GM12878 (cell line): ENCODE results near the gene CNNM3. TPM values are rescaled to one million over a fixed set of nuclear protein-coding genes. Genes with fewer than 3 reads are reported as not detected.

ENCODE experiments used
- ATAC-seq: fragments of 200-7000 bp; cut with Tn5 transposase; 3 replicates; pipeline ENCODE4 v1.9.1; 2020; ENCODE audit warnings: mild to moderate bottlenecking, moderate library complexity
- BruUV-seq: library from RNA; stranded (reverse); fragments of 400-500 nt; replicated peaks from 2 replicates; lab custom pipeline; 2021; lab: Mats Ljungman, UMichigan
- CTCF ChIA-PET: fragments of 300-600 bp; sonication (Branson Sonifier 250); formaldehyde crosslinking; extraction: SDS; loops from one replicate; lab custom pipeline; 2021; ENCODE audit warnings: inconsistent platforms; lab: Yijun Ruan, JAX
- POLR2A ChIA-PET: fragments of 350-600 bp; formaldehyde crosslinking; extraction: SDS; loops from one replicate; lab custom pipeline; 2021; ENCODE audit warnings: inconsistent platforms; lab: Charles Lee
- RAD21 ChIA-PET: fragments of 300-600 bp; sonication (Branson Sonifier 250); formaldehyde crosslinking; loops from one replicate; lab custom pipeline; 2023; ENCODE audit warnings: antibody characterized with exemption; ENCODE audit not compliant: unreplicated experiment; lab: Charles Lee
- SMC1A ChIA-PET: fragments of 300-600 bp; sonication (Branson Sonifier 250); formaldehyde crosslinking; loops from one replicate; lab custom pipeline; 2023; ENCODE audit not compliant: unreplicated experiment, uncharacterized antibody; lab: Charles Lee
- DNase-seq: peaks from one replicate; pipeline ENCODE4 v3.0.0-alpha.2; 2011; ENCODE audit warnings: low read depth, low spot score
- FAIRE-seq: peaks from 3 replicates; lab custom pipeline; 2011; peaks lifted over from hg19 to GRCh38; lab: Jason Lieb, UNC
- H2AFZ ChIP-seq: 2 replicates; pipeline ENCODE4 v1.6.0; 2011; ENCODE audit warnings: low read depth, low read length, control low read depth; ENCODE audit not compliant: control insufficient read depth
- H3K27ac ChIP-seq: 2 replicates; pipeline ENCODE4 v1.5.1; 2011; ENCODE audit warnings: control low read depth; ENCODE audit not compliant: control insufficient read depth, insufficient read depth
- H3K27me3 ChIP-seq, 2 experiments: replicated peaks in 1 of 2; 2 replicates each; pipeline versions ENCODE4 v1.6.0 to v1.6.1; 2011; ENCODE audit warnings: low read length in 1 of 2; ENCODE audit not compliant: control insufficient read depth in 2 of 2, insufficient read depth in 2 of 2
- H3K36me3 ChIP-seq, 2 experiments: 2 replicates each; pipeline ENCODE4 v1.5.1; 2011; ENCODE audit warnings: low read length in 1 of 2; ENCODE audit not compliant: control insufficient read depth in 2 of 2, insufficient read depth in 2 of 2
- H3K4me1 ChIP-seq: 2 replicates; pipeline ENCODE4 v1.6.1; 2011; ENCODE audit warnings: mild to moderate bottlenecking, low read length, moderate library complexity, mixed read lengths; ENCODE audit not compliant: control insufficient read depth, insufficient read depth
- H3K4me2 ChIP-seq: 2 replicates; pipeline ENCODE4 v1.6.0; 2011; ENCODE audit warnings: control low read depth; ENCODE audit not compliant: control insufficient read depth, insufficient read depth
- H3K4me3 ChIP-seq: fragments of 200-600 bp; sonication (generic); 2 replicates; pipeline ENCODE4 v1.5.1; 2016
- H3K79me2 ChIP-seq: 2 replicates; pipeline ENCODE4 v1.6.0; 2011; ENCODE audit warnings: low read length; ENCODE audit not compliant: control insufficient read depth, insufficient read depth
- H3K9ac ChIP-seq: 2 replicates; pipeline ENCODE4 v1.8.0; 2011; ENCODE audit warnings: low read length, control low read depth, mixed read lengths; ENCODE audit not compliant: control insufficient read depth, insufficient read depth
- H3K9me3 ChIP-seq: replicated peaks from 3 replicates; pipeline ENCODE4 v1.5.1; 2011; ENCODE audit warnings: mild to moderate bottlenecking, low read length; ENCODE audit not compliant: control insufficient read depth, insufficient read depth
- H4K20me1 ChIP-seq: 2 replicates; pipeline ENCODE4 v1.6.0; 2011; ENCODE audit not compliant: control insufficient read depth, insufficient read depth
- CBFB ChIP-seq: IDR thresholded peaks from 2 replicates; pipeline ENCODE4 v1.6.1; 2016; ENCODE audit warnings: antibody characterized with exemption, low read depth
- CEBPB ChIP-seq, 2 experiments: fragments of 150-350 bp in 1 of 2; IDR thresholded peaks; 2 replicates each; pipeline ENCODE4 v1.6.1; 2012 to 2014; ENCODE audit warnings: low read depth in 2 of 2, low read length in 2 of 2, borderline replicate concordance in 1 of 2, inconsistent platforms in 1 of 2
- KAT2A ChIP-seq: conservative IDR thresholded peaks from 2 replicates; pipeline ENCODE4 v1.6.1; 2011; ENCODE audit warnings: low read depth, low read length; ENCODE audit not compliant: control insufficient read depth
- MEF2B ChIP-seq: fragments of 450-650 bp; IDR thresholded peaks from 2 replicates; pipeline ENCODE4 v1.6.1; 2018; ENCODE audit warnings: mild to moderate bottlenecking, moderate library complexity; ENCODE audit not compliant: partially characterized antibody, poor library complexity, severe bottlenecking
- PAX5 ChIP-seq: IDR thresholded peaks from 2 replicates; pipeline ENCODE4 v1.6.1; 2011; ENCODE audit warnings: low read depth, low read length, borderline replicate concordance
- RCOR1 ChIP-seq: conservative IDR thresholded peaks from 2 replicates; pipeline ENCODE4 v1.6.1; 2012; ENCODE audit warnings: low read depth, low read length, improper control_type of control experiment
- SIN3A ChIP-seq: IDR thresholded peaks from 2 replicates; pipeline ENCODE4 v1.6.1; 2012; ENCODE audit warnings: low read depth, low read length, improper control_type of control experiment
- SMC3 ChIP-seq: IDR thresholded peaks from 2 replicates; pipeline ENCODE4 v1.6.1; 2011; ENCODE audit warnings: low read length, improper control_type of control experiment, borderline replicate concordance
- SP1 ChIP-seq: IDR thresholded peaks from one replicate; pipeline ENCODE4 v1.6.1; 2011; ENCODE audit warnings: low read depth, low read length
- SPI1 ChIP-seq: IDR thresholded peaks from 2 replicates; pipeline ENCODE4 v1.6.1; 2011; ENCODE audit warnings: low read depth, mild to moderate bottlenecking, low read length, moderate library complexity, borderline replicate concordance; ENCODE audit not compliant: insufficient read depth
- SRF ChIP-seq, 2 experiments: IDR thresholded peaks; 2 replicates each; pipeline ENCODE4 v1.6.1; 2011; ENCODE audit warnings: low read depth in 2 of 2, low read length in 2 of 2, mild to moderate bottlenecking in 1 of 2, moderate library complexity in 1 of 2
- TBL1XR1 ChIP-seq: IDR thresholded peaks from 2 replicates; pipeline ENCODE4 v1.6.1; 2012; ENCODE audit warnings: low read depth, low read length, improper control_type of control experiment
- ZSCAN29 ChIP-seq: fragments of 450-650 bp; IDR thresholded peaks from 2 replicates; pipeline ENCODE4 v1.6.1; 2017; ENCODE audit warnings: mild to moderate bottlenecking, moderate library complexity
- WGBS: methylation state at CpG from one replicate; pipeline ENCODE4 v1.1.6; 2016; ENCODE audit warnings: low lambda C conversion rate; ENCODE audit not compliant: insufficient replicate concordance, insufficient coverage; ENCODE audit errors: missing lambda C conversion rate; 5-methylcytosine and 5-hydroxymethylcytosine counted together
- in situ Hi-C: fragments of 300-500 bp; cut with MboI; formaldehyde crosslinking; loops from 9 replicates; pipeline ENCODE4 v1.14.3; 2018; ENCODE audit warnings: mixed read lengths
- intact Hi-C: fragments of 100-400 bp; cut with micrococcal nuclease; formaldehyde crosslinking; loops from one replicate; pipeline ENCODE4 v1.14.2; 2022; ENCODE audit not compliant: unreplicated experiment
- polyA plus RNA-seq, 11 experiments: library from polyadenylated mRNA; depleted of rRNA in 4 of 11; unstranded in 6 of 11; stranded (reverse) in 5 of 11; fragments of >200 nt; fragmentation: Nextera tagmentation in 4 of 11; fragmentation: Illumina TruSeq in 1 of 11; extraction: Ambion mirVana in 4 of 11; extraction: Trizol in 1 of 11; gene quantifications; 1 replicate in 1 of 11; 2 replicates in 10 of 11; pipeline versions ENCODE4 v1.2.1 to v1.2.3, GENCODE V29; 2011 to 2016; ENCODE audit warnings: inconsistent platforms in 2 of 11, missing spikeins in 2 of 11, low read depth in 1 of 11
- total RNA-seq, 4 experiments: library from RNA; depleted of rRNA in 3 of 4; stranded (reverse); fragments of >200 nt in 3 of 4; fragmentation: Illumina TruSeq in 1 of 4; extraction: Trizol in 1 of 4; gene quantifications; 2 replicates each; pipeline versions ENCODE4 v1.2.1 to v1.2.3, GENCODE V29; 2013 to 2021
- TF ChIP-seq, protein P1 (sequence below): IDR thresholded peaks from 2 replicates; pipeline ENCODE4 v1.6.1; 2011; ENCODE audit warnings: borderline replicate concordance, low read depth, mild to moderate bottlenecking, moderate library complexity, low read length; ENCODE audit not compliant: insufficient read depth, poor library complexity, severe bottlenecking
- TF ChIP-seq, protein P2 (sequence below): fragments of 450-650 bp; IDR thresholded peaks from 2 replicates; pipeline ENCODE4 v1.6.1; 2017; ENCODE audit warnings: mild to moderate bottlenecking
- TF ChIP-seq, protein P3 (sequence below): IDR thresholded peaks from 2 replicates; pipeline ENCODE4 v1.6.1; 2011; ENCODE audit warnings: borderline replicate concordance, low read depth, mild to moderate bottlenecking, moderate library complexity, mixed read lengths, low read length; ENCODE audit not compliant: insufficient read depth; ENCODE audit errors: extremely low read length

Gene CNNM3
- total and polyA plus RNA-seq, 10 of the 15 experiments (the other 5 are each of a cell fraction or from before 2014, with no cell fraction given): 0.72 to 14.3 (median 4.0) TPM

DNA sequence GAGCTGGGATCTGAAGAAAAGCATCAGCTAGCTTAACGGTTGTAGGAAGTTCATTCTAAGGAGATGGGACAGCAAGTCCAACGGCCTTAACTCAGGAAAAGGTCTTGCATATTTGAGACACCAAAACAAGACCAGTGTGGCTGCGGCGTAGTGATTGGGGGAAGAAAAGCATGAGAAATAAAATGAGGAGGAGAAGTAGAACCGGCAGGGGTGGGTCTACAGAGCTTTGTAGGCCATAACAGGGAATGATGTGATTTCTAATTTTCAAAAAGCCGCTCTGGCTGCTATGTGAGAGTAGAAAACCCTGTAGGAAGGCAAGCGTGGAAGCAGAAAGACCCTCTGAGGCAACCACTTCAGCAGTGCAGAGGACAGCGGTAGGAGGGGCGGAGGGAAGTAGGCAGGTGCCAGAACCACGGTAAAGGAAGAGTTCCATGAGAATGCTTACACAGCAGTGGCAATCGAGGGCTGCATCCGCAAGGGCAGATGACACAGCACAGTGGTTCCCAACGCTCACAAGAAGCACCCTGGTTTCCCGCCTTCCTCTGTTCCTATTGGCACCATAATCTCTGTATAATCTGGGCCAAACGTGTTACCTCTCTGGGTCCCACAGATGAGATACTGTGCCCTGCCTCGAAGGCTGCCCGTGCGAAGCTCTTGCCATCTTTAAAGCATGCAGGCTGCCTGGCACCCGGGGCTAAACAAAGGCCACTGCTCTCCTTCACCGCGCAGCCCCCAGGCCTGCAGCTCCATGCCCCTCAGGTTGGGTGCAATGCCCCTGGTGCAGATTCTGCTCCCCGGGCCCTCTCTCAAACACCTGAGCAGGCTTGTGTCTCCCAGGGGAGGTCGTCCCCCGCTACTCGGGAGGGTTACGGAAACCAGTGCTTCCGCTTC is 41.0 kb downstream of the CNNM3 start:
- ChIA-PET CTCF (interaction anchor here (0.6 to 10.4 kb wide), 38 partner anchors 7 to 256 kb away, joined by 3 to 238 read pairs (median 4); partner anchors contain the start of genes ANKRD36, CNNM3 and SEMA4C), RAD21 (interaction anchor here (0.6 to 3.6 kb wide), 41 partner anchors 11 to 537 kb away, joined by 3 to 148 read pairs (median 5); partner anchors contain the start of genes ANKRD36, CNNM3, CNNM4 and SEMA4C)
- DNase-seq (no peak), ATAC-seq (peak; percentile 5), FAIRE-seq (peak; percentile 35)
- Histone ChIP-seq H3K79me2 (peaks cover 18% of the 10 kb centered on the region), H3K4me2 (peak overlapping the region; percentile 100), H3K4me1 (peaks cover 3% of the 10 kb centered on the region; the same call in 1 of the 2 replicates), H2AFZ (peak overlapping the region; percentile 92), H3K27me3 (no peaks in the 10 kb centered on the region), H3K9me3 (no peaks in the 10 kb centered on the region), H3K9ac (peak overlapping the region; percentile 88), H4K20me1 (no peaks in the 10 kb centered on the region)
- WGBS: 18% methylated on average over 27 of the region's 27 CpGs
- TF ChIP-seq SMC3 (no peak), PAX5 (no peak), SIN3A (no peak), MEF2B (peak; percentile 68), RCOR1 (no peak), CBFB (0 out of 2 replicates have a peak, but pooled peaks have one; percentile 21), TBL1XR1 (no peak), SP1 (no peak), KAT2A (no peak), ZSCAN29 (no peak), SPI1 (no peak), CEBPB (IDR thresholded peaks at IDR 0.05; ENCODE audit: borderline replicate concordance in 1 of 2, low read depth in 2 of 2, low read length in 2 of 2) (no peak), SRF (IDR thresholded peaks at IDR 0.05; ENCODE audit: low read depth in 2 of 2, low read length in 2 of 2) (no peak)
- TF ChIP-seq, protein P1, sequence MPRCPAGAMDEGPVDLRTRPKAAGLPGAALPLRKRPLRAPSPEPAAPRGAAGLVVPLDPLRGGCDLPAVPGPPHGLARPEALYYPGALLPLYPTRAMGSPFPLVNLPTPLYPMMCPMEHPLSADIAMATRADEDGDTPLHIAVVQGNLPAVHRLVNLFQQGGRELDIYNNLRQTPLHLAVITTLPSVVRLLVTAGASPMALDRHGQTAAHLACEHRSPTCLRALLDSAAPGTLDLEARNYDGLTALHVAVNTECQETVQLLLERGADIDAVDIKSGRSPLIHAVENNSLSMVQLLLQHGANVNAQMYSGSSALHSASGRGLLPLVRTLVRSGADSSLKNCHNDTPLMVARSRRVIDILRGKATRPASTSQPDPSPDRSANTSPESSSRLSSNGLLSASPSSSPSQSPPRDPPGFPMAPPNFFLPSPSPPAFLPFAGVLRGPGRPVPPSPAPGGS: no peak
- TF ChIP-seq, protein P2, sequence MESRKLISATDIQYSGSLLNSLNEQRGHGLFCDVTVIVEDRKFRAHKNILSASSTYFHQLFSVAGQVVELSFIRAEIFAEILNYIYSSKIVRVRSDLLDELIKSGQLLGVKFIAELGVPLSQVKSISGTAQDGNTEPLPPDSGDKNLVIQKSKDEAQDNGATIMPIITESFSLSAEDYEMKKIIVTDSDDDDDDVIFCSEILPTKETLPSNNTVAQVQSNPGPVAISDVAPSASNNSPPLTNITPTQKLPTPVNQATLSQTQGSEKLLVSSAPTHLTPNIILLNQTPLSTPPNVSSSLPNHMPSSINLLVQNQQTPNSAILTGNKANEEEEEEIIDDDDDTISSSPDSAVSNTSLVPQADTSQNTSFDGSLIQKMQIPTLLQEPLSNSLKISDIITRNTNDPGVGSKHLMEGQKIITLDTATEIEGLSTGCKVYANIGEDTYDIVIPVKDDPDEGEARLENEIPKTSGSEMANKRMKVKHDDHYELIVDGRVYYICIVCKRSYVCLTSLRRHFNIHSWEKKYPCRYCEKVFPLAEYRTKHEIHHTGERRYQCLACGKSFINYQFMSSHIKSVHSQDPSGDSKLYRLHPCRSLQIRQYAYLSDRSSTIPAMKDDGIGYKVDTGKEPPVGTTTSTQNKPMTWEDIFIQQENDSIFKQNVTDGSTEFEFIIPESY: no peak
- TF ChIP-seq, protein P3, sequence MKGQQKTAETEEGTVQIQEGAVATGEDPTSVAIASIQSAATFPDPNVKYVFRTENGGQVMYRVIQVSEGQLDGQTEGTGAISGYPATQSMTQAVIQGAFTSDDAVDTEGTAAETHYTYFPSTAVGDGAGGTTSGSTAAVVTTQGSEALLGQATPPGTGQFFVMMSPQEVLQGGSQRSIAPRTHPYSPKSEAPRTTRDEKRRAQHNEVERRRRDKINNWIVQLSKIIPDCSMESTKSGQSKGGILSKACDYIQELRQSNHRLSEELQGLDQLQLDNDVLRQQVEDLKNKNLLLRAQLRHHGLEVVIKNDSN: no peak
- TF ChIP-seq, all 136 proteins: peak for 2
- peak overlapping the region; percentile 86 for H3K27ac ChIP-seq
- SMC1A ChIA-PET: interaction anchor here (0.6 to 4.2 kb wide), 24 partner anchors 11 to 292 kb away, joined by 3 to 99 read pairs (median 5); partner anchors contain the start of genes ANKRD23, ANKRD36, CNNM3 and CNNM4
- BruUV-seq: TSS peak; percentile 31
- H3K36me3 ChIP-seq: peaks cover 1 to 11% of the 10 kb centered on the region in 2 experiments; a peak in 3 of 4 replicates
- in situ Hi-C loops: loop anchor here (5.0 to 10.0 kb wide), 2 partner anchors 95 to 258 kb away; partner anchors contain the start of gene ANKRD36
- intact Hi-C loops: loop anchor here (2.0 kb wide), 1 partner anchor 256 kb away; the partner anchor contains the start of gene ANKRD36
- POLR2A ChIA-PET: interaction anchor here (0.5 to 3.1 kb wide), 13 partner anchors 9 to 255 kb away, joined by 3 to 30 read pairs (median 4); partner anchors contain the start of gene CNNM3
- peak overlapping the region; percentile 99 for H3K4me3 ChIP-seq
